ENCODE measurements around the gene ZZZ3.
A peak's percentile ranks its signal among the peaks of the same experiment; 100 is the strongest.
"Not testable (repeated sequence)": the region's sequence is repeated elsewhere in the genome, so short reads cannot be mapped to it uniquely, and the experiment has no call there.

ZZZ3 gene

DNA sequence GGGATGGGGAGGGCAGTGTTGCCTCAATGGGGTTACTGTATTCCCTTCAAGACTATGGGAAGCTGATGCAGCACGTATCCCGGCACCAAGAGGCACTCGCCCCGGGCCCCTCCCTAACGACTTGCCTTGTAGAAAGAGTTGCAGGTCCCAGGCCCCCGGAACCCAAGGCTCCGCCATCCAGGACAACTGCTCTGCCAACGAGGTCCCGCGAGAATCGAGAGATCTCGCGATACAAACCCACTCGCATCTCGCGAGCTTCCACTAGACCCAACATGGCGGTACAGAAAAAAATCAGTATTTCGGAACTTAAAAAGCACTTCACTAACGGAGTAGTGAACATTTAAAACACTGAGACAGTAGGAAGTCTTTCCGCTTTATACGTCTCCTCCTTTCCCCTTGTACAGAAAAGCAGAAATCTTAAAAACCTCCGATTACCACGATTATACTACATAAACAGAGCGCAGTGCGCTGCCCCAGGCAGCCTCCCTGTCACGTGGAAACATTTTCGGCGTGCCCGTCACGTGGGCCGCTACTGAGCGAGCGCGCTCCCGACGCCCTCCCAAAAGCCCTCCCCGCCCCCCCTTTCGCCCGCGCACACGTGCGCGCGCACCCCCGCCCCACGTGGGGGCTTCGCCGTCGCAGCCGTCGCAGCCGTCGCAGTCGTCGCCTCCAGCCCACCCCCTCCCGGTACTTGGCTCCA lies at the start of gene ZZZ3:
Gene ZZZ3 (minus strand): TSS at position 199 of the 700 bp plus-strand sequence. CDS start 49,304 bp downstream, outside the sequence.
- H3K27ac ChIP-seq: peak within 1 kb of the TSS; percentile 97
- no peaks in the 10 kb centered on the region for H3K27me3 ChIP-seq
- H3K9ac ChIP-seq: peak within 1 kb of the TSS; percentile 94
- peak within 1 kb of the TSS; percentile 82 for H3K4me3 ChIP-seq
- peaks cover 29% of the 10 kb centered on the region for H3K4me1 ChIP-seq
- peaks cover 44% of the 10 kb centered on the region for H4K20me1 ChIP-seq
- peak within 1 kb of the TSS; percentile 95 for H3K4me2 ChIP-seq
- no peaks in the 10 kb centered on the region for H3K9me3 ChIP-seq
- no peaks in the 10 kb centered on the region for H3K36me3 ChIP-seq
- no peak for TF ChIP-seq Cebpa-rat (IDR thresholded peaks at IDR 0.05)

DNA sequence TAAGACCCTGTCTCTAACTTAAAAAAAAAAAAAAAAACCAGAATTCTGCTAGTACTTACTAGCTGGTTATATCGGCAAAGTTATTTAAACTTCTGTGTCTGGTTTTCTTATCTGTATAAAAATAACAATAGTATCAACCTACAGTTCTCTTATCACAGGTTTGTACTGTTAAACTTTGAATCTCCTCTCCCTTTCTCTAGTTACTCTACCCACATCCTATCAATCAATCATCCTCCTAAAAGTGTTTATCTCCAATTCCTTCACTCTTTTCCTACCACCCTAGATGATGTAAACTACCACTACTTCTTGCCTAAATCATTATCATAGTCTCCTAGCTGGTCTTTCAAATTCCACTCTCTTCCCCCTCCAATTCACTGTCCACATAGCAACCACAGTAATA lies 49.6 kb upstream of the ZZZ3 start:
- H4K20me1 ChIP-seq: no peaks in the 10 kb centered on the region
- H3K4me1 ChIP-seq: no peaks in the 10 kb centered on the region
- peaks cover 71% of the 10 kb centered on the region for H3K36me3 ChIP-seq
- no peak for TF ChIP-seq Cebpa-rat (IDR thresholded peaks at IDR 0.05)
- no peak overlapping the region for H3K9ac ChIP-seq
- no peaks in the 10 kb centered on the region for H3K9me3 ChIP-seq
- no peak overlapping the region for H3K4me3 ChIP-seq
- H3K27me3 ChIP-seq: no peaks in the 10 kb centered on the region
- no peak overlapping the region for H3K4me2 ChIP-seq
- no peak overlapping the region for H3K27ac ChIP-seq

DNA sequence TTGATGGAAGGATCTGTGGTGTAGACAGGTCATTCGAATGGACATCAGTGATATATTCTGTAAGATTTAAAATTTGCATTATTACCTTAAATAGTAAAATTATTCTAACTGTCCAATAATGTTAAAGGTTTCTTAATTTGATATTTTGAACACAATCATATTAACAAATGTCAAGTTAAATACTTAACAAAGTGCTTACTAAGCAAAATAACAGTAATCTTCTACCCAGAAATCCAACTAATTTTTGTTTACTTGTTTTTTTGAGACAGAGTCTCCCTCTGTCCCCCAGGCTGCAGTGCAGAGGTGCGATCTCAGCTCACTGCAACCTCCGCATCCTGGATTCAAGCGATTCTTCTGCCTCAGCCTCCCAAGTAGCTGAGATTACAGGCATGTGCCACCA lies 43.2 kb upstream of the ZZZ3 start:
- no peak for TF ChIP-seq Cebpa-rat (IDR thresholded peaks at IDR 0.05)

GRCh38 chr1:77718181-77718580 lies 35.7 kb upstream of the ZZZ3 start:
- H3K9me3 ChIP-seq: no peaks in the 10 kb centered on the region
- no peak overlapping the region for H3K9ac ChIP-seq
- peaks cover 95% of the 10 kb centered on the region for H3K36me3 ChIP-seq
- no peaks in the 10 kb centered on the region for H4K20me1 ChIP-seq
- TF ChIP-seq Cebpa-rat (IDR thresholded peaks at IDR 0.05): no peak
- H3K4me2 ChIP-seq: no peak overlapping the region
- no peak overlapping the region for H3K4me3 ChIP-seq
- no peaks in the 10 kb centered on the region for H3K27me3 ChIP-seq
- H3K4me1 ChIP-seq: no peaks in the 10 kb centered on the region
- H3K27ac ChIP-seq: no peak overlapping the region

More for the DNA sequence above, 43.2 kb upstream of the ZZZ3 start:
- Histone ChIP-seq H3K4me1 (no peaks in the 10 kb centered on the region), H3K27ac (no peak overlapping the region), H3K4me3 (no peak overlapping the region), H3K4me2 (no peak overlapping the region), H4K20me1 (no peaks in the 10 kb centered on the region), H3K27me3 (no peaks in the 10 kb centered on the region), H3K9me3 (no peaks in the 10 kb centered on the region), H3K36me3 (peaks cover 92% of the 10 kb centered on the region), H3K9ac (no peak overlapping the region)

- H4K20me1 ChIP-seq: no peaks in the 10 kb centered on the region
- H3K4me1 ChIP-seq: no peaks in the 10 kb centered on the region
- H3K27ac ChIP-seq: no peak overlapping the region
- TF ChIP-seq Cebpa-rat (IDR thresholded peaks at IDR 0.05): no peak
- H3K27me3 ChIP-seq: no peaks in the 10 kb centered on the region
- H3K9ac ChIP-seq: no peak overlapping the region
- H3K4me2 ChIP-seq: no peak overlapping the region
- no peaks in the 10 kb centered on the region for H3K9me3 ChIP-seq
- no peak overlapping the region for H3K4me3 ChIP-seq
- peaks cover 95% of the 10 kb centered on the region for H3K36me3 ChIP-seq
Observed at GRCh38 chr1:77716065-77716464, 33.6 kb upstream of the ZZZ3 start.

DNA sequence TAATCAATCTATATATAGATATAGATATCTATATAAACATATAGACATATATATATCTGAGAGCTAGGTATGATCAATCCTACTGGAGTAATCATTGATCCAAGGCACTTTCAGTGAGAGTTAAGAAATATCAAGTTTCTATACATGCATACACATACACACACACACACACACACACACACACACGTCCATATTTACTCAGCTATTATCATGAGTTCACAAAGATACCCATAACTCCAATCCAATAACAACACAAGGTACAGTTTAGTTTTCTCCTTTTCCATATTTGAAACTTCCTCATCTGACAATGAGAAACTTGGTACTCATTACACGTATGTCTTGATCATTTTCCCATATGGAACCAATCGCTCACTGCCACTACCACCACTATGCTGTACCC lies 27.3 kb upstream of the ZZZ3 start:
- Histone ChIP-seq H3K4me3 (no peak overlapping the region), H3K27me3 (no peaks in the 10 kb centered on the region), H3K4me2 (no peak overlapping the region), H3K27ac (no peak overlapping the region), H4K20me1 (no peaks in the 10 kb centered on the region), H3K9ac (no peak overlapping the region), H3K4me1 (peaks cover 6% of the 10 kb centered on the region; the same call in 1 of the 2 replicates), H3K36me3 (peaks cover 80% of the 10 kb centered on the region), H3K9me3 (no peaks in the 10 kb centered on the region)
- no peak for TF ChIP-seq Cebpa-rat (IDR thresholded peaks at IDR 0.05)

- peaks cover 53% of the 10 kb centered on the region for H3K36me3 ChIP-seq
- H4K20me1 ChIP-seq: no peaks in the 10 kb centered on the region
- no peak overlapping the region for H3K9ac ChIP-seq
- TF ChIP-seq Cebpa-rat (IDR thresholded peaks at IDR 0.05): no peak
- no peak overlapping the region for H3K27ac ChIP-seq
- H3K9me3 ChIP-seq: no peaks in the 10 kb centered on the region
- no peak overlapping the region for H3K4me2 ChIP-seq
- peaks cover 6% of the 10 kb centered on the region; the same call in 1 of the 2 replicates for H3K4me1 ChIP-seq
- no peak overlapping the region for H3K4me3 ChIP-seq
- no peaks in the 10 kb centered on the region for H3K27me3 ChIP-seq
Observed at GRCh38 chr1:77706321-77706720, 23.9 kb upstream of the ZZZ3 start.

- H3K4me3 ChIP-seq: no peak overlapping the region
- peaks cover 6% of the 10 kb centered on the region; the same call in 1 of the 2 replicates for H3K4me1 ChIP-seq
- H3K4me2 ChIP-seq: 0 out of 2 replicates have a peak overlapping the region, but pooled peaks have one; percentile 1
- no peak overlapping the region for H3K27ac ChIP-seq
- no peaks in the 10 kb centered on the region for H3K9me3 ChIP-seq
- H3K27me3 ChIP-seq: no peaks in the 10 kb centered on the region
- H3K36me3 ChIP-seq: peaks cover 51% of the 10 kb centered on the region
- no peak for TF ChIP-seq Cebpa-rat (IDR thresholded peaks at IDR 0.05)
- no peak overlapping the region for H3K9ac ChIP-seq
- H4K20me1 ChIP-seq: no peaks in the 10 kb centered on the region
Observed at GRCh38 chr1:77704736-77705135, 22.3 kb upstream of the ZZZ3 start.

DNA sequence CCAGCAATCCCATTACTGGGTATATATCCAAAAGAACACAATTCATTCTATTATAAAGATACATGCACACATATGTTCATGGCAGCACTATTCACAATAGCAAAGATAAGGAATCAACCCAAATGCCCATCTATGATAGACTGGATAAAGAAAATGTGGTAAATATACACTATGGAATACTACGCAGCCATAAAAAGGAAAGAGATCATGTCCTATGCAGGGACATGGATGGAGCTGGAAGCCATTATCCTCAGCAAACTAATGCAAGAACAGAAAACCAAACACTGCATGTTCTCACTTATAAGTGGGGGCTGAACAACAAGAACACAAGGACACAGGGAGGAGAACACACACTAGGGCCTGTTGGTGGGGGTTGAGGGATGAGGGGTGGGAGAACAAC lies 17.2 kb upstream of the ZZZ3 start:
- not testable (repeated sequence) for H3K4me1 ChIP-seq, H3K4me3 ChIP-seq, H3K27me3 ChIP-seq, H3K9me3 ChIP-seq, H3K9ac ChIP-seq, H4K20me1 ChIP-seq, H3K4me2 ChIP-seq, H3K27ac ChIP-seq
- peaks cover 51% of the 10 kb centered on the region for H3K36me3 ChIP-seq

GRCh38 chr1:77697441-77697840 lies 15.0 kb upstream of the ZZZ3 start:
- Histone ChIP-seq H3K4me3 (no peak overlapping the region), H3K36me3 (peaks cover 70% of the 10 kb centered on the region), H4K20me1 (no peaks in the 10 kb centered on the region), H3K4me1 (no peaks in the 10 kb centered on the region), H3K4me2 (no peak overlapping the region), H3K9ac (no peak overlapping the region), H3K27ac (no peak overlapping the region), H3K27me3 (no peaks in the 10 kb centered on the region), H3K9me3 (no peaks in the 10 kb centered on the region)
- no peak for TF ChIP-seq Cebpa-rat (IDR thresholded peaks at IDR 0.05)
